Activated CD8-positive, alpha-beta memory T cell treated with anti-CD3 and anti-CD28 coated beads, Interleukin-2, amount 50 U/mL, for 48 hours (primary cell): Measurements from ENCODE around the gene KCNQ1OT1.

Experiments used
- DNase-seq: peaks from one replicate; pipeline ENCODE4 v3.0.0-alpha.2; 2020

KCNQ1OT1 gene

GRCh38 chr11:2685566-2686359 is 14.0 kb downstream of the KCNQ1OT1 start:
- no peak for DNase-seq

GRCh38 chr11:2685051-2685450 is 14.7 kb downstream of the KCNQ1OT1 start:
- no peak for DNase-seq

DNA sequence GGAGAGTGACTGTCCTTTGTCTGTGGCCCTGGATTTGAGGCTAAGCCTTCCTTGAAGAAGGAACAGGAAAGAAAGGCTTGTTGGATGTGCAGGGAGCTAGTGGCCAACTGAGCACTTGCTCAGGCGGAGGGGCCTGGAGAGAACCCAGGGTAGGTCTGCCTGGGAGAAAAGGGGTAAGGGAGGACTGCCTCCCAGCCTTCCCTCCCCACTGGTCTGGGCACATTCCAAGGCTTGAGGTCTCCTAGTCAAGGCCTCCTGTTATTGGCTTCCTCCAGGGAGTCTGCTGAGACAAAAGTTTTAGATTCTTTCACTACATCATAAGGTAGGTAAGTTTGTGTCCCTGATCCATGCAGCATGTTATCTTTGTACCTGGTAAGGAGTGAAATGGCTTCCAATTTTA is 15.2 kb downstream of the KCNQ1OT1 start:
- no peak for DNase-seq

DNA sequence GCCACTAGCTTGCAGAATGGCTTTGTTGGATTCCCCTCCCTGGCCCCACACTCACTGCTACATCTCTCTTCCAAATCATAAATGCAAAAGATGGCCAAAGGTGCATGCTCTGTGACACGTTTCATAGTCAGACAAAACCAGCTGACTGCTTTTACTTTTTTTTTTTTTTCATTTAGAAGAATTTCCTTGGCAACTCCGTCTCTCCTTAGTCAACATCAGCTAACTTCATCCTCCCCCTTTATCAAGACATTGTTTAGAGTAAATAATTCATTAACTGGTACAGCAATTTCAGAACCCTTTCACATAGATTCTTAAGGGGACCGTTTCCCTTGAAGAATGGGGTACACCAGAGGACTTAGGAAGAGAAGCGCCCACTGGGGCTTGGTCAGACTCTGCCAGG is 16.0 kb downstream of the KCNQ1OT1 start:
- no peak for DNase-seq

DNA sequence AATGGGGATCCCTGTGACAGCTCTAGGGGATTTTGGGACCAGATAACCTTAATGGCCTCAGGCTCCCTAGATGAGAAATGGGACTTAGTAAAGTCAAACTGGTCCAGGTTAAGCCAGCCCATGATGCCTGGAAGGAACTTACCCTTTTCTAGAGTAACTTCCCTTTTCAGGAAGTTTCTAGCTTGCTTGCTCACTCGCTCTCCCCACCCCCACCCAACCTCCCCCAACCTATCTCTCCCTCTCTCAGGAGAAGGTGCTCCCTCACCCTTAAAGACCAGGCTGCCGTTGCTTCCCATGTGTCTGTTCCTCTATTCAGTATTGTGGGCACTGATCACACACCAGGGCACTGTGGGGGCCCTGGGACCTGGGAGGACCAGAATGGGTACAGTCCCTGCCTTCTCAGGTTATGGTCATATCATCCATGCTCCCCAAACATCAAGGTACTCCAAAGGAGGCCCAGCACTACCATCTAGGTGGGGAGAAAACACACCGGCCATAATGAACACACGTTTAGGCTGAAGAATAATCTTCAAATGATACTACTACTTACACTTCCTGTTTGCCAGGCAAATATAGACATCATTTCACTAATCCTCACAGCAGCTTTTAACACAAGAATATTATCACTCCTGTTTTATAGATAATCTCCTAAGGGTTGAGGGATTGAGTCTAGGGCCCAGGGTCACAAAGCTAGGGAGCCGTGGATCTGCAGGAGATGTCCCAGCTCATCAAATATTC is 18.2 kb downstream of the KCNQ1OT1 start:
- no peak for DNase-seq

GRCh38 chr11:2679011-2679676 is 20.6 kb downstream of the KCNQ1OT1 start:
- DNase-seq, result no peak

DNA sequence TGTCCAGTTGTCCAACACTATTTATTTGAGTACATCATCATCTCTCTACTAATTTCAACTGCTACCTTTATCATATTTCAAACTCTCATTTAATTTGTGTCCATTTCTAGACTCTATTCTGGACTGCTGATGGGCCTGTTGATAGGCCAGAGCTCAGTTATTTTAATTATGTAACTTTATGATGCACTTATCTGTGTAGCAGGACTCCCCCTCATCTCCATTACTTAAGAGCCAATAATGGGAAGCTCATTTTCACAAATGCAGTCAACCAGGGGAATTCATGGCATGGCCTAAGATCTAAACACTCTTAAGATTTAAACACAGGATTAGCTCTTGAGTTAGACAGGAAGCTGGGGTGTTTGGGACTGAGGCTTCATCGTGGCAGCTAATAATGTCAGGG is 21.4 kb downstream of the KCNQ1OT1 start:
- no peak for DNase-seq

GRCh38 chr11:2677127-2677526 is 22.7 kb downstream of the KCNQ1OT1 start:
- no peak for DNase-seq

DNA sequence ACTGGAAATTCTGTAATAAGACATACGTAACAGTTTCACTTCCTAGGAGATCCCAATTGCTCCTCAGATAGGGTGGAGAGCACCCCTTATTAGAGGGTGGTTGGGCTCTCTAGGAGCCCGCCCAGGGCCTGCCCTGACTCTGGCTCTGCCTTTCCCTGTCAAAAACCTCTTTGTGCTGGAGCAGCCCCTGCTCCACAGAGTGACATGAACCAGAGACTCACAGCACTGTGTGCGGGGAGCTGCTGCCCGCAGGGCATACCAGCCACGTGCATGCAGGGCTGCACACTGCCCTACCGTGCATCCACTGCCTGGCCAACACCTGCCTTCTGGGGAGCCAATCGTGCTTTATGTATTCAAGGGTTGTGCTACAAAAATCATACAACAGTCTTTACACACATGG is 24.3 kb downstream of the KCNQ1OT1 start:
- peak; percentile 23 for DNase-seq

DNA sequence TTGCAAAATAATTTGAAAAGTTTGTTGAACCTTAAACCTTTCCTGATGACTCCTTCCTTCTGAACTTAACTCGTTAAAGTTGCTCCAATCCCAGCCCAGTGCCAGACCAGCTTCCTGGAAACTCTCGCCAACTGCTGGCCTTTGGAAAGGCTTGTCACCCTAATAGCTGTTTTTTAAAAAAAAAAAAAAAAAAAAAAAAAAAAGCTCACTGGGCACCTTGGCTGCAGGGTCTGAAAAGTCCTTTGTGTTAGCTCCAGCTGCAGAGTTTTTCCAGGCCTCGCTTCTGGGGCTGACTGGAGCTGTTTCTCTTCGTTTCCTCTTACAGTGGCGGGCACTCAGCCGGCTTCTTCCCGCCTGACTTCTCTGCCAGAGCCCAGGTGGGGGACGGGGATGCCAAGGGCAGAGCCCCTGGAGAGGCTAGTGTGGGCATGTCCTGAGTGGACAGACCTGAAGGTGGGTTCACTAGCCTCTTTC is 25.1 kb downstream of the KCNQ1OT1 start:
- no peak for DNase-seq

GRCh38 chr11:2673871-2674471 is 25.8 kb downstream of the KCNQ1OT1 start:
- DNase-seq, result no peak

- DNase-seq, result no peak
Observed at GRCh38 chr11:2673250-2673610, 26.6 kb downstream of the KCNQ1OT1 start.

- peak; percentile 47 for DNase-seq
Observed at GRCh38 chr11:2672553-2673249, 27.1 kb downstream of the KCNQ1OT1 start.

DNA sequence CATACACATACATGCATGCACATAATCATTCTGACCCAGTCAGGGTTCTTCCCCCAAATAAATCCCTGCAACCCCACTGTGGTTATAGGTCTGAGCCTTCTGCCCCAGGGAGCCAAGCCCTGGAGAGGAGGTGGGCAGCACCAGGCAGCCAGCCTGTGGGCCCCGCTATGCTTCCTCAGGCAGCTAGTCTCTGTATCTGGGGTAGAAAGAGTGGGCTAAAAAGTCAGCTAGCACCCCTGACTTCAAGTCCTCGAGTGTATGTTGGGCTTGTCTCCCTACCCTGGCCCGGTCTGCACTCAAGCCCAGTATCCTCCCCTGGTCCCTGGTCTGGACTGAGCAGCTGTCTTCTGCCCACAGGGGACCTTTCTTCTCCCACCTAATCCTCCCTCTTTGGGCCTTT is 28.0 kb downstream of the KCNQ1OT1 start:
- DNase-seq, result no peak

DNA sequence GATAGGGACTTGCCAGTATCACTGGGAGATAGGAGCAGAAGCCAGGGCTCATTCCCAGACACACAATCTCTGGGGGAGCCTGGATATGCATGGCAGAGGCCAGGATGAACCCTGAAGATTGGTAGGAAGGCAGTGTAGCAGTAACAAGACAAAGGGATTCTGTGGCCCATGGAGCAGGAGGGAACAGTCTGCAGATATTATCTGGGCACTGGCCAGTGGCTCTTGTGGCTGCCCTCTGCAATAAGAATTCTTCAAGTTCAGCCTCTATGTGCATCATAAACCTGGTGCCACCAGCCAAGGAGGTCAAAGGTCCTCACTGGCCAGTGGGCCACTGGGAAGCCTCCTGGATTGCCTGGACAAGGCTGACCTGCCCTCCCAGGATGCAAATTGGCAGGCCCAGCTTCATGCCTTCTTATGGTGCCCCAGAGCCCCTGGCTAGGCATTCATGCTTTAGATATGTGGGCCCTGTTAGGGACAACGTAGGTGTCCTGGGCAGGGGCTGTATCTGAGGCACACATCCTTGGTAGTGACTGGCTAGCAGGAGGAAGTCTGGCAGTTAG is 29.2 kb downstream of the KCNQ1OT1 start:
- no peak for DNase-seq

DNA sequence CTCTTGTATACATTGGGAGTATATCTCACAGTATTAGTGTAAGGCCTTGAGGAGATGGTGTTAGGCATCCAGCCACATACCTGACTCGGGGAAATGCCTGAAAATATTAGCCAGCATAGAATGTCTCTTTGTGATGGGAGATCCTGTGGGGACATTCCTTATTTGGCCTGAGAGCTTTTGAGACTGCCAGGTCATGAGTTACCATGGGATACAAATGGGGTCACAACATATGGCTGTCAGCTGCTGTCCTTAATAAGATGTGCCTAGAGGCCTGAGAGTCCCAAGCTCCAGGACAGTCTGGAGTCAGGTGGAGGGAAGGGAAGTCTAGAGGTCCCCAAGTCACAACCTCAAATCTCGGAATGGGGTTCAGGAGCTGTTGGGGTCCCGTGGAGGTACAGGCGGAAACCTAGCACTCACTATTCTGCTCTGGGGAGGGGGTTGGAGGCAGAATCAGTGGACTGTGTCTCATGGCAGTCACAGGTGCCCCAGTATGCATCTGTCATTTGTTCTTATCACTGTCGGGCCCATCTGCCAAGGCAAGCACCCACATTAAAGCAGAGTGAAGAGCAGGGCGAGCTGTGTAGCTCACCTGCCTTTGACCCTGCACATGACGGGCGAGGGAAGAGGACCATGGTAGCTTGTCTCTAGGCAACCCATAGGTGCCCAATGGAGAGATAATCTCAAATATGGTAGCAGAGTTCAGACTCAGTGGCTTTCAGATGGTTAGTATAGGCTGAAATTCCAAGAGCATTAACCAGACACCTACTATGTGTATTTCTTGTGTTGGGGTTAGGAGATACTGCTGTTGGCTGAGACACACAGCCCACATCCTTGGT is 29.9 kb downstream of the KCNQ1OT1 start:
- DNase-seq, result no peak

DNA sequence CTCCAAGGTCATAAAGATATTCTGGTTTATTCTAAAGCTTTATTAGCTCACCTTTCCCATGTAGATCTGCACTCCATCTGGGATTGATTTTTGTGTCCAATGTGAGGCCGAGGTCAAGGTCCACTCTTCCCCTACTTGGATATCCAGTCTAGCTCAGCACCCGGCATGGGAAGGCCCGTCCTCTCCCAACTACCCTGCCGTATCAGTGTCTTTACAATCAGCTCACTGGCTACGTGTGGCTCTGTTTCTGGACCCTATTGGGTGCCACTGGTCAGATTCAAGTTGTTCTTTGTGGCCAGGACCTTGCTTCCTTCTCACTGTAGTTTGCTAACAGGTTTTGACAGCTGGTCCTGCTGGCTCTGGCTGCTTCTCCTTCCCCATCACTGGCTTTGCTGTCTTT is 30.9 kb downstream of the KCNQ1OT1 start:
- DNase-seq, result no peak

GRCh38 chr11:2667940-2668339 is 31.9 kb downstream of the KCNQ1OT1 start:
- DNase-seq, result no peak

- DNase-seq, result no peak
Observed at GRCh38 chr11:2666828-2667570, 32.8 kb downstream of the KCNQ1OT1 start.

GRCh38 chr11:2666401-2666741 is 33.4 kb downstream of the KCNQ1OT1 start:
- no peak for DNase-seq
